B cell (primary cell): ENCODE data around the gene KCNQ2. TPM values are rescaled to one million over a fixed set of nuclear protein-coding genes. Genes with fewer than 3 reads are reported as not detected.

Experiments
- ATAC-seq: fragments of 200-7000 bp; cut with Tn5 transposase; one replicate; pipeline ENCODE4 v1.10.0; 2021; ENCODE audit warnings: low read depth, mild to moderate bottlenecking, moderate number of reproducible peaks, moderate library complexity
- CTCF ChIA-PET: fragments of 350-600 bp; sonication (Branson Sonifier 250); formaldehyde crosslinking; loops from one replicate; lab custom pipeline; 2021; ENCODE audit warnings: antibody characterized with exemption, inconsistent platforms; lab: Charles Lee
- POLR2A ChIA-PET: fragments of 350-600 bp; sonication (Branson Sonifier 250); formaldehyde crosslinking; loops from one replicate; lab custom pipeline; 2021; ENCODE audit warnings: antibody characterized with exemption; lab: Charles Lee
- DNase-seq: peaks from one replicate; pipeline ENCODE4 v3.0.0; 2013
- H2AFZ ChIP-seq: 2 replicates; pipeline ENCODE4 v1.6.1; 2012; ENCODE audit warnings: mild to moderate bottlenecking, low read depth, low read length; ENCODE audit not compliant: insufficient read depth, poor library complexity, severe bottlenecking
- H3K27ac ChIP-seq, 2 donors: 1 replicate in 1 of 2; 2 replicates in 1 of 2; pipeline ENCODE4 v1.5.1; 2012 to 2013; ENCODE audit warnings: low read length in 2 of 2, mild to moderate bottlenecking in 2 of 2, moderate library complexity in 1 of 2
- H3K27me3 ChIP-seq, 4 experiments: fragments of 200-600 bp in 1 of 4; sonication (generic) in 1 of 4; replicated peaks in 1 of 4; 1 replicate in 2 of 4; 2 replicates in 2 of 4; pipeline versions ENCODE4 v1.6.1 to v1.7.0; 2013 to 2016; ENCODE audit warnings: low read length in 3 of 4, mild to moderate bottlenecking in 2 of 4, mixed read lengths in 1 of 4, moderate library complexity in 1 of 4; ENCODE audit not compliant: insufficient read depth in 4 of 4, control insufficient read depth in 3 of 4; ENCODE audit errors: control extremely low read depth in 1 of 4
- H3K36me3 ChIP-seq, 2 experiments: replicated peaks in 1 of 2; 1 replicate in 1 of 2; 2 replicates in 1 of 2; pipeline versions ENCODE4 v1.6.1 to v1.7.1; 2013; ENCODE audit warnings: low read length in 1 of 2; ENCODE audit not compliant: insufficient read depth in 2 of 2, control insufficient read depth in 1 of 2; ENCODE audit errors: control extremely low read depth in 1 of 2, extremely low read depth in 1 of 2
- H3K4me1 ChIP-seq, 2 donors: fragments of 200-600 bp in 1 of 2; sonication (generic) in 1 of 2; 1 replicate in 1 of 2; 2 replicates in 1 of 2; pipeline versions ENCODE4 v1.5.1 to v1.6.1; 2013 to 2017; ENCODE audit warnings: low read length in 2 of 2; ENCODE audit not compliant: control insufficient read depth in 2 of 2, insufficient read depth in 2 of 2
- H3K4me2 ChIP-seq: replicated peaks from 2 replicates; pipeline ENCODE3; 2012; ENCODE audit warnings: mild to moderate bottlenecking, low read depth, low read length; ENCODE audit not compliant: poor library complexity, severe bottlenecking
- H3K4me3 ChIP-seq, 5 experiments: fragments of 200-600 bp in 1 of 5; sonication (generic) in 1 of 5; 1 replicate in 3 of 5; 2 replicates in 2 of 5; pipeline versions ENCODE4 v1.5.1 to v1.7.0; 2011 to 2016; ENCODE audit warnings: low read length in 4 of 5, mild to moderate bottlenecking in 4 of 5, low read depth in 2 of 5, control low read depth in 1 of 5, moderate library complexity in 1 of 5; ENCODE audit not compliant: insufficient read depth in 1 of 5; ENCODE audit errors: control extremely low read depth in 1 of 5, extremely low read depth in 1 of 5
- H3K79me2 ChIP-seq: fragments of 200-600 bp; sonication (generic); one replicate; pipeline ENCODE4 v1.6.0; 2016; ENCODE audit warnings: low read length; ENCODE audit not compliant: control insufficient read depth, insufficient read depth
- H3K9ac ChIP-seq: fragments of 200-600 bp; sonication (generic); 2 replicates; pipeline ENCODE4 v1.6.1; 2017; ENCODE audit warnings: mild to moderate bottlenecking, low read length, moderate library complexity
- H3K9me3 ChIP-seq, 3 donors: one replicate each; pipeline versions ENCODE4 v1.6.1 to v1.7.1; 2013; ENCODE audit warnings: low read length in 2 of 3; ENCODE audit not compliant: control insufficient read depth in 2 of 3, insufficient read depth in 1 of 3; ENCODE audit errors: control extremely low read depth in 1 of 3
- H4K20me1 ChIP-seq: 2 replicates; pipeline ENCODE4 v1.6.0; 2012; ENCODE audit warnings: mild to moderate bottlenecking, low read length; ENCODE audit not compliant: insufficient read depth, control insufficient read depth, poor library complexity, severe bottlenecking
- H3K27ac Mint-ChIP-seq: one replicate; pipeline ENCODE4 v1.8.0; 2021; ENCODE audit warnings: mixed read lengths
- H3K27me3 Mint-ChIP-seq: one replicate; pipeline ENCODE4 v1.8.0; 2021; ENCODE audit warnings: mixed read lengths
- H3K4me1 Mint-ChIP-seq: one replicate; pipeline ENCODE4 v1.8.0; 2021; ENCODE audit warnings: mixed read lengths
- H3K4me3 Mint-ChIP-seq: one replicate; pipeline ENCODE4 v1.8.0; 2021; ENCODE audit warnings: mixed read lengths
- H3K9me3 Mint-ChIP-seq: one replicate; pipeline ENCODE4 v1.8.0; 2022; ENCODE audit warnings: mixed read lengths; ENCODE audit not compliant: insufficient read depth
- EZH2 ChIP-seq: IDR thresholded peaks from 2 replicates; pipeline ENCODE4 v1.6.1; 2012; ENCODE audit warnings: borderline replicate concordance, low read depth, mild to moderate bottlenecking, moderate library complexity, low read length; ENCODE audit not compliant: insufficient read depth, poor library complexity, severe bottlenecking
- WGBS: methylation state at CpG from one replicate; pipeline ENCODE4 v1.1.5; 2013; ENCODE audit warnings: missing lambda C conversion rate; ENCODE audit not compliant: insufficient coverage; 5-methylcytosine and 5-hydroxymethylcytosine counted together
- intact Hi-C: fragments of 100-400 bp; cut with micrococcal nuclease; formaldehyde crosslinking; loops from one replicate; pipeline ENCODE4 v1.10.0; 2022
- polyA plus RNA-seq: library from polyadenylated mRNA; depleted of rRNA; stranded (reverse); fragments of >200 nt; gene quantifications from 2 replicates; pipeline ENCODE4 v1.2.3, GENCODE V29; 2012
- total RNA-seq, 2 donors: library from RNA; stranded (reverse); fragments of 120-200 nt in 1 of 2; gene quantifications; 1 replicate in 1 of 2; 2 replicates in 1 of 2; pipeline versions ENCODE4 v1.2.3 to v1.2.4, GENCODE V29; 2013 to 2022
- TF ChIP-seq, protein P1 (sequence below): fragments of 200-600 bp; IDR thresholded peaks from one replicate; pipeline ENCODE4 v1.8.0; 2022; ENCODE audit warnings: antibody characterized with exemption, mild to moderate bottlenecking

Gene KCNQ2
- total and polyA plus RNA-seq, 2 donors (not counting 1 experiment from before 2014, with no cell fraction given), result 0.12 TPM; not detected in 1

- Histone ChIP-seq H4K20me1 (no peaks in the 10 kb centered on the region), H3K4me1 (no peaks in the 10 kb centered on the region), H3K27ac (no peak overlapping the region), H3K9me3 (peaks cover 0 to 28% (median 0%) of the 10 kb centered on the region in 3 donors), H3K27me3 (peaks cover 0 to 24% (median 0%) of the 10 kb centered on the region in 4 experiments), H3K36me3 (no peaks in the 10 kb centered on the region), H3K4me3 (no peak overlapping the region), H3K9ac (no peak overlapping the region), H3K79me2 (no peaks in the 10 kb centered on the region), H2AFZ (no peak overlapping the region), H3K4me2 (no peak overlapping the region)
- WGBS, result 75% methylated on average over 7 of the region's 12 CpGs
- DNase-seq, result no peak
- Mint-ChIP-seq H3K4me1 (no peaks in the 10 kb centered on the region), H3K9me3 (peaks cover 2% of the 10 kb centered on the region), H3K27ac (no peak overlapping the region), H3K27me3 (peaks cover 40% of the 10 kb centered on the region), H3K4me3 (no peak overlapping the region)
- intact Hi-C loops, result no loop called here
- ChIA-PET CTCF (interaction anchor here (1.0 to 1.5 kb wide), 2 partner anchors 9 to 15 kb away, joined by 3 to 7 read pairs; partner anchors contain the start of gene PPDPF), POLR2A (no interaction called here)
- TF ChIP-seq, protein P1, sequence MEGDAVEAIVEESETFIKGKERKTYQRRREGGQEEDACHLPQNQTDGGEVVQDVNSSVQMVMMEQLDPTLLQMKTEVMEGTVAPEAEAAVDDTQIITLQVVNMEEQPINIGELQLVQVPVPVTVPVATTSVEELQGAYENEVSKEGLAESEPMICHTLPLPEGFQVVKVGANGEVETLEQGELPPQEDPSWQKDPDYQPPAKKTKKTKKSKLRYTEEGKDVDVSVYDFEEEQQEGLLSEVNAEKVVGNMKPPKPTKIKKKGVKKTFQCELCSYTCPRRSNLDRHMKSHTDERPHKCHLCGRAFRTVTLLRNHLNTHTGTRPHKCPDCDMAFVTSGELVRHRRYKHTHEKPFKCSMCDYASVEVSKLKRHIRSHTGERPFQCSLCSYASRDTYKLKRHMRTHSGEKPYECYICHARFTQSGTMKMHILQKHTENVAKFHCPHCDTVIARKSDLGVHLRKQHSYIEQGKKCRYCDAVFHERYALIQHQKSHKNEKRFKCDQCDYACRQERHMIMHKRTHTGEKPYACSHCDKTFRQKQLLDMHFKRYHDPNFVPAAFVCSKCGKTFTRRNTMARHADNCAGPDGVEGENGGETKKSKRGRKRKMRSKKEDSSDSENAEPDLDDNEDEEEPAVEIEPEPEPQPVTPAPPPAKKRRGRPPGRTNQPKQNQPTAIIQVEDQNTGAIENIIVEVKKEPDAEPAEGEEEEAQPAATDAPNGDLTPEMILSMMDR, result no peak
- TF ChIP-seq EZH2, result no peak
- no peak for ATAC-seq
These were observed 33.3 kb upstream of the KCNQ2 start for GRCh38 chr20:63505723-63506122.

- no peak overlapping the region for H3K9ac ChIP-seq
- no peak overlapping the region for H3K27ac ChIP-seq
- Mint-ChIP-seq H3K4me3 (no peak overlapping the region), H3K27ac (no peak overlapping the region), H3K9me3 (peaks cover 2% of the 10 kb centered on the region), H3K27me3 (peaks cover 35% of the 10 kb centered on the region), H3K4me1 (no peaks in the 10 kb centered on the region)
- no peaks in the 10 kb centered on the region for H3K36me3 ChIP-seq
- ChIA-PET CTCF (interaction anchor here (1.0 to 1.5 kb wide), 3 partner anchors 8 to 16 kb away, joined by 3 to 7 read pairs (median 3); partner anchors contain the start of gene PPDPF), POLR2A (no interaction called here)
- ATAC-seq, result no peak
- peaks cover 0 to 24% (median 0%) of the 10 kb centered on the region in 4 experiments for H3K27me3 ChIP-seq
- intact Hi-C loops, result no loop called here
- H3K4me3 ChIP-seq, result no peak overlapping the region
- 86% methylated on average over 7 of the region's 8 CpGs for WGBS
- H3K79me2 ChIP-seq, result no peaks in the 10 kb centered on the region
- no peak overlapping the region for H3K4me2 ChIP-seq
- TF ChIP-seq, protein P1, result no peak
- no peak for TF ChIP-seq EZH2
- no peak overlapping the region for H2AFZ ChIP-seq
- H4K20me1 ChIP-seq, result no peaks in the 10 kb centered on the region
- H3K4me1 ChIP-seq, result no peaks in the 10 kb centered on the region
- DNase-seq, result no peak
- H3K9me3 ChIP-seq, result peaks cover 0 to 29% (median 0%) of the 10 kb centered on the region in 3 donors
These were observed 32.8 kb upstream of the KCNQ2 start for GRCh38 chr20:63505281-63505680.
